Suppressor macrophage treated with lipopolysaccharide for 4 hours (primary cell): ENCODE data around the gene C19orf44.
"Not testable (repeated sequence)": the region's sequence is repeated elsewhere in the genome, so short reads cannot be mapped to it uniquely, and the experiment has no call there.

ENCODE experiments used
- DNase-seq: peaks from one replicate; pipeline ENCODE4 v3.0.0-alpha.2; 2020

The C19orf44 gene

DNA sequence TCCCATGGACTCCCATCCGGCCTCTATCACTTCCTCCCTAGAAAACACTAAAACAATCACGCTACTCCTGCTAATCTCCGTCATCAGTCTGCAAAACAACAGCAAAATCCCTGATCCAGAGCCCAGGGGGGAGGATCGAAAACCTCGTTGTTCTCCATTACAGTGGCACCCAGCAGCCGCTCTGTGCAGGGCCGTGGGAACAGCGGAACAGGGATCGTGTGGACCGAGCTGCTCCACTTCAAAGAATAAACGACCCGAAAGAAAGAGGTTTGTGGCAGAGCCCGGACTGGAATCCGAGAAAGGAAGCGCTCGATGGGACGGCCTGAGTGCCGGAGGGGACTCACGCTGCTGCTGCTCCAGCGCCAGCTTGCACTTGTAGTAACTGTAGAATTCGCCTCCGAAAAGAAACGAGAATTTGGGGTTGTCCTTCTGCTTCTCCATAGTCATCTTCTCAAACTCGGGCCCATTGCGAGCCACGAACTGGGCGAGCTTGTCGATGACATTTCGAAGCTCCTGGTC, 45.4 kb downstream of the C19orf44 start:
- peak; percentile 9 for DNase-seq

DNA sequence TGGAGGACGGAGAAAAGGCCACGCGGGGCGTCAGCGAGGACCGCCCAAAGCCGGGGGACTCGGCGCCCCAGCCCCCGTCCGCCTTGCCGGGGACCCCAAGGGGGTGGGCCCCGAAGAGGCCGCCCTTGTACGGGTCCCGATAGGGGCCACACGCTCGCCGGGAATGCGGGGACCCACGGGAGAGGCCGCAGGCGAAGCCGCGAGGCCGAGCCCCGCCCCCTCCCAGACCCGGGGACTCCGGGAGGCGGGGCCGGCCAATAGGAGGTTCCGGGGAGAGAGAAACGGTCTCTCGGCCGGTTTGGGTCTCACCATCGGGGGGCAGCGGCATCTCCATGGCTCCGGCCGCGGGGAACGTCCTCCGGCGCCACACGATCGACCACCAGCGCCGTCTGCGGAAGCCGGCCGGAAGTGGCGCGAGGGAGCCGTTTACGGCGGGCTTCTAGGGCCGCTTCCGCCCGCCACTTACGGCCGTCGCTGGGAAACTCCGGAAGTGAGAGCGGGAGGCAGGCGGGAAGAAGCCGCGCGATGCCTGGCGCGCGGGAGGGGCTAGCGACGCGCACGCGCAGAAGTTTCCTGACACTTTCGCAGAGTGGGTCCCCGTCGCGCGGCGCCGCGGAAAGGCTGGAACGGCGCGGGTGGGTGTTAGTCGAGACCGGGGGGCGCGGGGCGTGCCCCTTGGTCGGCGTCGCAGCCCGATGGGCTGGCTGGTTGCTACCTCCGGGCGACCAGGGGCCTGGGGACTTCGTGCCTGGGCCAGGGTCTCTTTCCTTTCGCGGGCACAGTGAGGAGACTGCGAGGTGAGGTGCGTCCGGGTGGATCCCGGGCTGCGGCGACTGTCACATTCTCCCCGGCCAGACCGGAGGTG, 46.1 kb downstream of the C19orf44 start, which contains the start of gene CHERP:
Gene CHERP, minus strand, starts transcription at position 393 of the 865 bp plus-strand sequence. Its CDS starts 59 bp downstream, at position 334.
- DNase-seq = peak; percentile 99

DNA sequence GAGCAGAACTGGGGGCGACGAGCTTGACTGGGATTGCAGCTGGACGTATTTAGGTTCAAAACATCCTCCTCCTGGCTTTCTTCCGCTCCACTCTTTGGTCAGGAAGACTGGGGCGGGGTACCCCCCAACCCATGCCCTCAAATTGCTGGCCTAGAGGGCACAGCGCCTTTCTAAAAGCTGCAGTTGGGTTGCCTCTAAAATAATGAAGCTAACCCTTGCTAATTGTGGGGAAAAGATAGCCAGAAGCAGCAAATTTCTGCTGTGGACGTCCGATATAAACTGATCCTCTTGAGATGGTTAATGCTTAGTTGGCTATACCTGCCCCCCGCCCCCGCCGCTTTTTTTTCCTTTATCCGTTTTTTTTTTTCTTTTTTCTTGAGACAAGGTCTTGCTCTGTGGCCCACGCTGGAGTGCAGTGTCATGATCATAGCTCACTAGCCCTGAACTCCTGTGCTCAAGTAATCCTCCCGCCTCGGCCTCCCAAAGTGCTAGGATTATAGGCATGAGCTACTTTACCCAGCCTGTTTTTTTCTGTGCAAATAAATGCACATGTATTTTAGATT, 46.8 kb downstream of the C19orf44 start:
- peak; percentile 20 for DNase-seq

DNA sequence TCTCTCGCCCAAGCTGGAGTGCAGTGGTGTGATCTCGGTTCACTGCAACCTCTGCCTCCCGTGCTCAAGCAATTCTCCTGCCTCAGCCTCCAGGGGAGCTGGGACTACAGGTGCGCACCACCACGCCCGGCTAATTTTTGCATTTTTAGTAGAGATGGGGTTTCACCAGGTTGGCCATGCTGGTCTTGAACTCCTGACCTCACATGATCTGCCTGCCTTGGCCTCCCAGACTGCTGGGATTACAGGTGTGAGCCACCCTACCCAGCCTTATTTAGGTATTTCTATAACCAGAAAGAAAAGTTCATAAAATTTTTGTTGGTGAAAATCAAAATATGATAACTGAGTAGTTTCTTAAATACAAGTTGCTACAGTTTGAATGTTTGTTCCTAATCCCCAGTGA, 47.5 kb downstream of the C19orf44 start:
- DNase-seq = not testable (repeated sequence)

DNA sequence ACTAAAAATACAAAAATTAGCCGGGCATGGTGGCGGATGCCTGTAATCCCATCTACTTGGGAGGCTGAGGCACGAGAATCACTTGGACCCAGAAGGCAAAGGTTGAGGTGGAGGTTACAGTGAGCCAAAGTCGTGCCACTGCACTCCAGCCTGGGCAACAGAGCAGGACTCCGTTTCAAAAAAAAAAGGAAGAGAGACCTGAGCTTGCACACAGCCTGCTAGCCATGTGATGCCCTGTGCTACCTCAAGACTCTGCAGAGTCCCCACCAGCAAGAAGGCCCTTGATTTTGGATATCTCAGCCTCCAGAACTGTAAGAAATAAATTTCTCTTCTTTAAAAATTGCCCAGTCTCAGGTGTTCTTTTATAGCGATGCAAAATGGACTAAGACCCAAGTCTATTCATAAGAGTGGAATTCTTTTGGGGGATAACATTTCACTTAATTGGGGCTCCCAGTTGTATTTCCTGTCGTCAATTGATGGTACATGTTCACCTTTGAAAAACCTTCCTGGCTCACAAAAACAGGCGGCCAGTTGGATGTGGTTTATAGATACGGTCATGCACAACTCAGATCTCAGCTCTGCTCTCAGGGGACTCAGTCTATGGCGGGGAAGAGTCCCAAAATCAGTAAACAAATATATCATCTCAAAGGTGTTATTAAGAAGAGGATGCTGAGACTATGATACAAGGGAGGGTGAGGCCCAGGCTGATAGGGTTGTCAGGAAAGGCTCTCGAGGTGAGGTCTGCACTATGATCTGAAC, 48.5 kb downstream of the C19orf44 start:
- no peak for DNase-seq

DNA sequence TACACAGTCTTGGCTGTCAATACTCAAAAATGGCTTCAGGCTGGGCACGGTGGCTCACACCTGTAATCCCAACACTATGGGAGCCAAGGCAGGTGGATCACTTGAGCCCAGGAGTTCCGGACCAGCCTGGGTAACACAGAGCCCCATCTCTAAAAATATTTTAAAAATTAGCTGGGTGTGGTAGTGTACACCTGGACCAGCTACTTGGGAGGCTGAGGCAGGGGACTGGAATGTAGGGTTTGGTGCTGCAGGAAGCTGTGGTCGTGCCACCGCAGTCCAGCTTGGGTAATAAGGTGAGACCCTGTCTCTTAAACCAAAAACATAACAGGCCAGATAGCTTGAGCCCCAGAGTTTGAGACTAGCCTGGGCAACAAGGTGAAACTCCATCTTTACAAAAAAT, 52.8 kb downstream of the C19orf44 start:
- no peak for DNase-seq

DNA sequence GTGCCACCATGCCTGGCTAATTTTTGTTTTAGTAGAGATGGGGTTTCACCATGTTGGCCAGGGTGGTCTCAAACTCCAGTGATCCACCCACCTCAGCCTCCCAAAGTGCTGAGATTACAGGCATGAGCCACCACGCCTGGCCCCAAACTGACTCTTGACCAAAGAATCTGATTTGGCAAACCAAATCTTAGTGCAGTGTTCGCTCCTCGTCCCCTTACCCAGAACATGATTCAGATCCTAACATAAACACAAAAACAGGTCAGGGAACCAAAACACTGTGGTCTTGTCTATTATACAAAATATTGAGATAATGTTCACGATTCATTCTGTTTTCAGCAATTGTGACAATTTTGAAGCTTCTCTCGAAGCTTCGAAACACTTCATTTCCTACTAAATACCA, 55.7 kb downstream of the C19orf44 start:
- not testable (repeated sequence) for DNase-seq

DNA sequence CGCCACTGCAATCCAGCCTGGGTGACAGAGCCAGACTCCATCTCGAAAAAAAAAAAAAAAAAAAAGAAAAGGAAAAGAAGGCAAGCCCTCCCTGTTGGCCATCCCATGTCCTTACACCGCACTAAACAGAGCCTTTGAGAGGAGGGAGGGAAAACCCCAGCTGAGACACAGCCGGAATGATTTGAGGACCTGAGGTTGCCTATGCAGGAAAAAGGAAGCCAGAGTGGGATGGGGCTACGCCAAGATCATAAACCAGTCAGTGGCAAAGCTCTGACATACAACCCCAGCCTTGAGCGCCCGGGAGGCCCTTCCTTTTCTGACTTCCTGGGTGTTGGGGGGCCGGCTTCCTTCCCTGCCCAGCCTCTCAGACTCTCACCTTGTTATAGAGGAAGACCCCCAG, 58.6 kb downstream of the C19orf44 start:
- no peak for DNase-seq

DNA sequence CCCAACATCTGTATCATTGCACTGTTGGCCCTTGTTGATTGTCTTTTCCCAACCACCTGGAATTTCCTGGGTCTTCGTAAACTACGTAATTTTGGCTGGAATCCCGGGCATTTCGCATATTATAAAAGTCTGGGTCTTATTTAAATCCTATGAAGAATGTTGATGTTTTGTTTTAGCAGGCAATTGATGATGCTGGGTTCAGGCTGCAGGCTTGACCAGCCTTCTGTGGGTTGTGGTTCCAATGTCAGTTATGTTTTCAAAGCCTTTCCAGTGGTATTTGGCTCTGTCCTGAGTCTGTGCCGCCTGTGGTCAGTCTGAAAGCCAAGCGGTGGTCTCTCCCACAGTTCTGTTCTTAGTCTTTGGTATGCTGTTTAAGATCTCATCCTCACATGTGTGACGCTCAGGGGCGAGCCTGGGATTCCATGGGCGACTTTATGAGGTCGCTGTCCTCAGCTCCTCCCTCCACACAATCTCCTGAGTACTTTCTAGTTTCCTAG, 63.6 kb downstream of the C19orf44 start:
- no peak for DNase-seq

DNA sequence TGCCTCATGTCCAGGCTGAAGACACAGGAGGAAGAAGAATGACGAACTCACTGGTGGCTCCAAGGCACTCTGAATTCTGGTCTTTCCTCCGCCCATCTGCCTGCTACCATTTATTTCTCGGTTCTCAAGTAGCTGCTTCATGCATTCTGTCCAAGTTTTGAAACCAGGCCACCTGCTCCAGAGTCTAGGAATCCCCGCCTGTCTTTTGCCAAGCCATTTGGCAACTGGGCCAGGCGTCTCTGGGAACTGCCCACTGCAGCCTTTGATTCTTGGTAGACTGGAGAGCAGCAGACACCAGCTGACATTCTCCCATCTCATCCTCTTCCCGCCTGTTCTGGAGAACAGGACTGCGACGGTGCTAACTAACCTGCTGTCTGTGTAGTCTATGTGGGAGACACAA, 65.2 kb downstream of the C19orf44 start:
- no peak for DNase-seq

DNA sequence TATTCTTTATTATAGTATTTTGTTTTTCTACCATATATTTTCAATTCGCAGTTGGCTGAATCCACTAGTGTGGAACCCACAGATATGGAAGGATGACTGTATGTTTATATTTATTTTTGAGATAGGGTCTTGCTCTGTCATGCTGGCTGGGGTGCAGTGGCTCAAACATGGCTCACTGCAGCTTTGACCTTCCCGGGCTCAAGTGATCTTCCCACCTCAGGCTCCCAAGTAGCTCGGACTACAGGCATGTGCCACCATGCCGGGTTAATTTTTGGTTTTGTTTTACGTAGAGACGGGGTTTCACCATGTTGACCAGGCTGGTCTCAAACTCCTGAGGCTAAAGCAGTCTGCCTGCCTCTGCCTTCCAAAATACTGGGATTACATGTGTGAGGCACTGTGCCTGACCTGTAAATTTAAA, 66.4 kb downstream of the C19orf44 start:
- no peak for DNase-seq

DNA sequence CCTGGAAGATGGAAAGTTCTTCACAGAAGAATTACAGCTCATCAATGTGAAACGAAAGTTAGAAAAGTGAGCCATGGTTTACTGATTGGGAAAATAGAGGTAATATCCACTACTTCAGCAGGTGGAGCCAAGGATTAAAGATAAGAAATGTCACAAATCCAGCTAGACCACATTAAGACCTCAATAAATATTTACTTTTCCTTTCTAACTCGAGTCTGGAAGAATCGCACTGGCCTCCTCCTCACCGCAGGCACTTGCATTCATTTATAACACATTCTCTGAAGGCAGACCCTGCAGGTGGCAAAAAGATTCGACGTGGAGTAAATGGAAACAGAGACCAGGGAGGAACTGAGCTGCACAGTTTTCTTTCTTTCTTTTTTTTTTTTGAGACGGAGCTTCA, 68.6 kb downstream of the C19orf44 start:
- DNase-seq = no peak

DNA sequence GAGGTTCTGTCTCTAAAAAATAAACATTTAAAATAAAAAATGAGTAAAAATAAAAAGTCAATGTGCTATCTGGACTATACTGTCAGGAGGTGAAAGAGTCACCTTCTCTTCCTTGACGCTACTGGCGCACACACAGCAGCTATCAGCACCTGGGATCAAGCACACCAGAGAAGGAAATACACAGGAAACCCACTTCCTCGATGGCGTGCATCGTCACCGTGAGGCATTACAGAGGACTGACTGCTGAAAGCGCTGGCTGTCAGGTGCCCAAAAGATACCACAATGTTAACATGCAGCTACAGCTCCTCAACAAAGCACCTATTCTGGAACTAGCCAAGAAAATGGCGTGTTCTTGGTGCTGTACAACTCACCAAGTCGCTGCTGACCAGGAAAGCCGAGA, 70.0 kb downstream of the C19orf44 start:
- no peak for DNase-seq

DNA sequence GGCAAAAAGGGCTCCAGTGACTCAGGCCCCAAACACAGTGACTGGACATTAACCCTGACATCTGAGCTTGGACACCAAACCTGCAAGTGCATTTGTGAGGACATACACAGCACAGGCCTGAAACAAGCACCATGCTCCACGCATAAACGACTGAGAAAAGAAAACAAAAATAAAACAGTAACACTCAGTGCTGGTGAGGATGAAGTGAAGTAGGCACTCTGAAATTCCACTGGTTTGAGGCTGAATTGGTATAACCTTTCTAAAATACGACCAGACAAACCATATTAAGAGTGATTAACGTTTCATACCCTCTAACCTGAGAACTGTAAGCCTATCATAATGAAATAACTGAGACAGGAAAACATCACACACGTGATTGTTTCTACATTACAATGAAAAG, 70.5 kb downstream of the C19orf44 start:
- DNase-seq = no peak

DNA sequence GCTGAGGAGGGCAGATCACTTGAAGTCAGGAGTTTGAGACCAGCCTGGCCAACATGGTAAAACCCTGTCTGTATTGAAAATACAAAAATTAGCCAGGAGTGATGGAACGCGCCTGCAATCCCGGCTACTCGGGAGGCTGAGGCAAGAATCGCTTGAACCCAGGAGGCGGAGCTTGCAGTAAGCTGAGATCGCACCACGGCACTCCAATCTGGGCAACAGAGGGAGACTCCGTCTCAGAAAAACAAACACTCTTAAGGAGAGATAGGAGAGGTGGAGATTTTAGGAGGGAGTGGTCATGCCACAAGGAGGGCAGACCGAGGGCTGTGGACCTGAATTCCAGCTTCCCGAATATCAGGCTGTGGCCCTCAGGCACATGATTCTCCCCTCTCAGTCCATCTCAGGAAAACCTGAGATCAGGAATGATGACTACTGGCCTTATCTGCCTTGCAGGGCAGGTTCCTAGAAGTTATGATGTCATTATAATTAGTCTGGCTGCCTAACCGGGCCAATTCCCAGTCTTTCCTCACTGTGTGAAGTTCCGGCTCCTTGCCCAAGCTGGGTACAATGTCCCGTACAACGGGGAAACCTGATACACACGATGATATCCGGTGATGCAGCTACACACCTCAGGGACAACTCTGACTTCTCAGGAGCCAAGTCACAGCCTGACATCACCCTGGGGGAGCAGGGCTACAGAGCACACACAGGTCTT, 73.6 kb downstream of the C19orf44 start:
- no peak for DNase-seq
